Cerebellar cortex (tissue), 1 donor: ENCODE measurements around the gene MICAL2.

ENCODE experiments used
- DNase-seq: peaks from one replicate; pipeline ENCODE4 v3.0.0-alpha.2; 2015; ENCODE audit warnings: low spot score

The MICAL2 gene

GRCh38 chr11:12076840-12077534 lies 33.4 kb upstream of the MICAL2 start:
- DNase-seq, result peak; percentile 56

- peak; percentile 58 for DNase-seq
Observed at GRCh38 chr11:12077535-12078280, 32.7 kb upstream of the MICAL2 start.

DNA sequence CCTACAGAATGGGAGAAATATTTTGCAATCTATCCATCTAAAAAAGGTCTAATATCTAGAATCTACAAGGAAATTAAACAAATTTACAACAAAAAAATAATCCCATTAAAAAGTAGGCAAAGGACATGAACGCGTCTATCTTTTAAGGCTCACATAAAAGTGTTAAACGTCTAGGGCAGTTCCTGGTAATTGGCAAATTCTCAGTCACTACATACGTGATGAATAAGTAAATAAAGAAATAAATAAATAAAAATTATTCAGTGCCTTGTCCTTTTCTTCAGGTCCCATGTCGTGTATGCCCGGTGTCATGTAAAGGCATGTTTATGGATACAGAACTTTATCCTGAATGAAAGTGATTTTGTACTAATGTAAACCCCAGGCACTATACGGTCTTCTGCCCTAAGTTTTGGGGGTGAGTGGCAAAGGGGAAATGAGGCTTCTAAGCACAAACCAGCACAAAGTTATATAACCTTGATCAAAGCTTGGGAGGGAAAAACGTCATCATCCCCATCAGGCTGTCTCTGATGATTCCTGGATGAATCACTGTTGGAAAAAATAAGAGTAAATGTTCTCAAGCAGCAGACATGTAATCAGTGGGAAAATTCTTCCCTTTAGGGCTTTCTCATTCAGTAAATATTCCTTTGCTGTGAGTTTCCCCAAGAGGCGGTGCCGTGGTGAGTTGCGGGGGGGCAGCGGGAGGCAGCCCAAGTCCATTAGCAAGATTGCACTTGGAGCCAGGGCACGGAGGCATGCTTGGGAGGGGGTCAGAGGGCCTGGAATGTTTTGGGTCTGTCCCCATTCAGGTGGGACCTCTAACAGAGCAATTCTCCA lies 30.4 kb upstream of the MICAL2 start:
- no peak for DNase-seq

DNA sequence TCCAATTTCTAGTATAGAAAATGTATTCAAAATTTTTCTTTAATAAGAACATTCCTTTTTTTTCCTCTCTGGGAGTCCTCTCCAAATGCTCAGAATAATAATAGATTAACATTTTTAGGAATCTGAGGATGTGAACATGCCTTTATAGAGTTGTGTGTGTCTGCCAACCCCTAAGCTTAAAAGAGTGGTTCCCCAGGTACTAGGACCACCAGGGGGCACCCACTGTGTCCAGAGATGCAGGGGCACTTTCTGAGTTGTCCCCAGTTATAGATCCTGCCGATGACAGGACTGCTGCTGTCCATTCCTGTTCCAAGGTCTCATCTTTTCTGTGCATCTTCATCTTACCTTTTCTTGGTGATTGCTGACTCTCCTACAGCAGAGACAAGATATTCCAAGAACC lies 27.0 kb upstream of the MICAL2 start:
- DNase-seq, result no peak

DNA sequence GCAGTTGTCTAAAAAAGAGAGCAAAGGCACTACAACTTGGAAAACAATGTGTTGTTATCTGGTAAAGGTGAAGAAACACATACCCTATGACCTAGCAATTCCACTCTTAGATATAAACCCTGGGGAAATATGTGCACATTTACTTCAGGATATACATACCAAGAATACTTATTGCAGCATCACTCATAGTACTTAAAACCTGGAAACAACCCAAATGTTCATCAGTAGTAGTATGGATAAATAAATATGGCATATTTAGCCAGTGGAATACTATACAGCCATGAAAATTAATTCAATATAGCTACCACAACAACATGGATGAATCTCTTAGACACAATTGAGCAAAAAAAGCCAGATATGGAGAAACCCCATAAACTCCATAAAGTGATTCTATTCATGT lies 26.1 kb upstream of the MICAL2 start:
- DNase-seq, result no peak

DNA sequence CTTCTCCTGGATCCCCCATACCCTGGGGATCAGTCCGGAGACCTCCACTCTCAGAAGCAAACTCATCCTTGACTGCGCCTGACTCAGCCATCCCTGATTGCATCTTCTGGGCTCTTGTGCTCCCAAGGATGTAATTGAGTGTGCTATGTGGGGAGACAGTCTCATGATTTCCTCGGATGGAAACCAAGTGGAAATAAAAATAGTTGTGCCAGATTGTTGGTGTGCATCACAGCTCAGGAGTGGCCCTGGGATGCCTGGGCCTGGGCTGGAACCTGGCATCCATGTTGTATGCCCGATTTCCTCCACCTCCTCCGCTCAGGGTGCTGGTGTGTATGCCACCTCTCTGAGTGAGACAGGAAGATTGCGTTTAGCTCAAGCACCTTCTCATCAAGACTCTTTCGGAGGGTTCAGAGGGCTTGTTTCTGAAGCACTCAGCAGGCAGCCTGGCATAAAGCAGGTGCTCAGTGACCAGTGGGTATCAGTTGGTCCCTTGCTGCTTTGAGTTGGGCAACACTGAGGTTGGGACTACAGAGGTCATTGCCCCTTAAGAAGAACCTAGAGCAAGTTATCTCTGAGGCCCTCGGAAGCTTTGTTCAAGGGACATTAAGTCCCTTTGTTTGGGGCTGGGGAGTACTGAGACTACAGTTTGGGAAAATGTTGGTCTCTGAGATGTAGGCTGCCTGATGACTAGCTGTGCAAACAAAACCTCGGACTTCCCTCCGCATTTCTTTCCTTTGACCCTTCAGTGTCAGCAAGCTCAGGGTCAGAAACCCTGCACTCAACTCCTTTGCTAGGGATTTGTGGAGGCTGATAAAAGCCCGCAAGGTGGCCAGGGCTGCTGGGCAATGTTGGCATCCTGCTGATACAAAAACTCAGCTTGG lies 24.8 kb upstream of the MICAL2 start:
- no peak for DNase-seq

GRCh38 chr11:12086271-12087074 lies 23.9 kb upstream of the MICAL2 start:
- peak; percentile 96 for DNase-seq

- peak; percentile 54 for DNase-seq
Observed at GRCh38 chr11:12087075-12088004, 23.1 kb upstream of the MICAL2 start.

DNA sequence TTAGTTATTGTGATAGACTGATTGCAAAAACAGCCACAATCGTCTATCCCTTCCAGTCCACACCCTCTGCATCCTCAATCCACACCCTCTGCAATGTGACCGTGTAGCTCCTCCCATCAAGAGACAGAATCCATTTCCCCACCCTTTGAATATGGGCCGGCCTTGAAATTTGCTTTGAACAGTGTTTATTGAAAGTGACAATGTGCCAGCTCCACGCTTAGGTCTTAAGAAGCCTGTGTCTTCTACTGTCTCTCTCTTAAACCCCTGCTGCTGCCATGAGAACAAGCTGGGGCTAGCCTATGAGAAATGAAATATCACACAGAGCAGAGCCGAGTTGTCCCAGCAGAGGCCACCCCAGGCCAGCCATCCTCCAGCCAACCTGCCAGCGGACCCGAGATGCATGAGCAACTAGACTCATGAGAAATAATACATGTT lies 22.3 kb upstream of the MICAL2 start:
- peak; percentile 70 for DNase-seq

GRCh38 chr11:12088531-12088930 lies 21.9 kb upstream of the MICAL2 start:
- DNase-seq, result no peak

GRCh38 chr11:12089041-12089440 lies 21.3 kb upstream of the MICAL2 start:
- DNase-seq, result no peak

DNA sequence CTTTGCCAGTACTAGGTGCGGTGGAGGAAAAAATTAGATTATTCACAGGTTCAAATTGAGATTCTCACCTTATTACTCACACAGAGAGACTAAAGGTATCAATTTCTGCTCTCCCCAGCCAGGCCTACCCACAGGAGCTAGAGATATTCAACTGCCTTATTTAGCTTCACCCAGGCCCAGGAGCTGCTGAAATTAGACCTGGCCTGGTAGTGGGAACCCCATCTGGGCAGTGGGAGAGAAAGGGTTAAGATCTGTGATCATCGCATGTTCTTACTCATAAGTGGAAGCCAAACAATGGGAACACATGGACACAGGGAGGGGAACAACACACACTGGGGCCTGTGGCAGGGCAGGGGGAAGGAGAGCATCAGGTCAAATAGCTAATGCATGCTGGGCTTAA lies 20.9 kb upstream of the MICAL2 start:
- DNase-seq, result no peak

DNA sequence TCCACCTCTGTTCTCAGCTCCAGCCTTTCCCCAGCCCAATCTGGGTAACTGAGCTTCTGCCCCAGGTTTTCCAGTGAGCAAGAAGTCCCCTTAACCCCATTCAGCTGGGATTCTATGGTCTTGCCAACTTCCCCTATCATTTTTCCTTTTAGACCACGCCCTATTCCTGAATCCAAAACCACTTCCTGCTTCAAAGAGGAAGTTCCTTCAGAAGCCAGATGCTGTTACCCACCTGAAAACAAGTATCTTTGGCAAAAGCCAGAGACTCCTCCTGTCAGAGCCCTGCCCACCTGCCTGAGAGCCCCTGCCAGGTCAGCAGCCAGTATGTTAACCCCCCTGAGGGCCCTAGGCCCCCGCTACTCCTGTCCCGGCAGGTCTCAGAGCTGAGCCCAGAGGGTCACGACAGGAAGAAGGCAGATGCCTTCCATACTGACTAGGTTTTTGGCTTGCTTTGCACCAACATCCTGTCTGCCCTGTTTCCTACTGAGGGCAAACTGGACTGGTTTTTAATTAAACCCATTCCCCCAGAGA lies 20.3 kb upstream of the MICAL2 start:
- no peak for DNase-seq

DNA sequence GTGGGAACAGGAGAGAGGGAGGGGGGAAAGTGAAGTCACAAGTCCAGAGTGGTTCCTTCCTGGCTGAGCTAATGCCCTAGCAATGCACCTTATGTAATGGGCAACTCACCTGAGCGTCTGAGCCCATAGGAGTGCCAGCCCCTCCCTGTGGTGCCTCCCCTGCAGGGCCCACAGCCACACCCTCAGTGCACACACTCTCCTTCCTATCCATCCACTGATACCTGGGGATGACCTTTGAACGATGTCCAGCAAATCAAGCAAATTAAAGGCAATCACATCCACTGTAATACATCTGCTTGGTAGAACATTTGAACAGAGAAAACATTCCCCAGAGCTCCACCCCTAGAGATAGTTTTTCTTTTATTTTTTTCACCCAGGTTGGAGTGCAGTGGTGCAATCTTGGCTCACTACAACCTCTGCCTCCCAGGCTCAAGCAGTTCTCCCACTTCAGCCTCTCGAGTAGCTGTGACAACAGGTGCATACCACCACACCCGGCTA lies 19.6 kb upstream of the MICAL2 start:
- DNase-seq, result no peak

GRCh38 chr11:12091956-12092558 lies 18.3 kb upstream of the MICAL2 start:
- peak; percentile 72 for DNase-seq

DNA sequence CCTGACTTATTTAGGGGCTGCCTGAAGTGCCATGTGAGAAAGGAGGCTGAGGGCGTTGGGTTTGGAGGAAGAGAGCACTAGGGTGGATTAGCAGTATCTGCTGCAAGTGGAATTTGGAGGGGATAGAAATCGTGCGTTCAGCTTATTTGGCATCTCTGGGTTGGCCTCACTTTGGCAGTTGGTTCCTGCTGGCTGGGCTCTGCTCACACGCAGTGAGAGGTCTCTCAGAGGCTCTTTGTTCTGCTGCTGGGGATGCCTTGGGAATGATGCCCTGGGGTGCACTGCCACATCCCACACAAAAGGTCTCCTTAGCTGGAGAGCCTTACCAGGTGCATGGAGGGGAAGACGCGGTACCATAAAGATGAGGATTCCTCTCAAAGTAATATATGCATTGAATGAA lies 17.7 kb upstream of the MICAL2 start:
- DNase-seq, result peak; percentile 37

DNA sequence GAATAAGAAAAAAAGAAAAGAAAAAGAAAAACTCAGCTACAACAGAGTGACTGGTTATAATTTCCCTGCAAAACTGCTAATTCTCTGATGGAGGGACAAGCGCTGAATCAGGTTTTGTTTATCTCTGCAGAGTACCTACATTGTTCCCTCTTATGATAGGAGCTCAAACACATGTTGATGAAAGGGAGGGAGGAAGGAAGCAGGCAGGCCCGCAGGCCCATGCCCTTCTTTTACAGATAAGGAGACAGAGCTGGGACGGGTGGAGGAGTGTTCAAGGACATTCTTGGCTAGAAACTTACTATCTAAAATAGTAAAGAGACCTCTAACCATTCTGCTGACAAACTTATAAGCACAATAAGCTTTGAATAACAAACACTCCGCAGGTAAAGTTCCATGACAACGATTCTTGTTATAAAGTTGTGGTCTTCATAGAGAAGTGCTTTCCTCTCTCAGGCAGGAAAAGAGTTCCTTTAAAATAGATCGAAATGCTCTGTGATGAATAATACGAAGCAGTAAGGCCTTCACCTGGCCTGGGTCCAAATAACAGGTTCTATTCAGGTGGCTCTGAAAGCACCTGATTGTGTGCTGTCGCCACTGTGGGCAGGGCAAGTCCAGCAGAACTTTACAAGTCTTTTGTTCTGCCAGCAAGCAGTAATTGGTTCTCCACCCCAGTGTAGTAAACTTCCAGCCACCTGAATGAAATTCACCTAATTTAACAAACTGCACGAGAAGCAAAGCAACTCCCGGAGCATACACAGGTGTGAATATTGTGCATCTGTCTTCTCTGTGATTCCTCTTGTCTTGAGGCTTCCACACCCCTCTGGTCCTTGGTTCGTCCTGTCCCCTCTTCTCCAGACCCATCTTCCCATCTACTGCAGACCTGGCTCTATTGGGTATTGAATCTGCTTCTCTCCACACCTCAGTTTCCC lies 15.3 kb upstream of the MICAL2 start:
- DNase-seq, result no peak

DNA sequence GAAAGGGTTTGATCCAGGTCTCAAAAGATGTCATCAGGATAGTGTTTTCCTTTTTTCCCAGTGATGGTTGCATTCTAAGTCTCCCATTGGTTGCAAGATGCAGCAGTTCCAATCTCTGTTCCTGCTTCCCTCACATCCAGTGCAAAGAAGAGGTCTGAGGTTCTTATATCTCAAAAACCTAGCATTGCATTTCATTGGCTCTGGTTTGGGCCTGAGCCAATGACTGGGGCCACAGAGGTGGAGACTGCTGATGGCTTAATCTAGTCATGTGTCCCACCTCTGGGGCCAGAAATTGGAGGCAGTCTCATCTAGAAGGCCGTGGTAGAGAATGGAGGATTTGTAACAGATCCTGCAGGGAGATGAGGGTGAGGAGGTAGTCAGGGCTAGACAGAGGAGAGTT lies 13.2 kb upstream of the MICAL2 start:
- DNase-seq, result no peak
